HepG2 (cell line): ENCODE data around the gene C14orf93. TPM values are rescaled to one million over a fixed set of nuclear protein-coding genes. Genes with fewer than 3 reads are reported as not detected.
"Not testable (repeated sequence)": the region's sequence is repeated elsewhere in the genome, so short reads cannot be mapped to it uniquely, and the experiment has no call there.

Experiments
- ATAC-seq: fragments of 200-7000 bp; cut with Tn5 transposase; 3 replicates; pipeline ENCODE4 v1.9.1; 2020; ENCODE audit warnings: mild to moderate bottlenecking, moderate library complexity
- BruUV-seq: library from RNA; stranded (reverse); fragments of 400-500 nt; replicated peaks from 2 replicates; lab custom pipeline; 2021; lab: Mats Ljungman, UMichigan
- CTCF ChIA-PET: fragments of 300-600 bp; formaldehyde crosslinking; extraction: SDS; loops from one replicate; lab custom pipeline; 2021; ENCODE audit warnings: low total read pairs, inconsistent platforms, low intra/inter-chr PET ratio; lab: Yijun Ruan, JAX
- POLR2A ChIA-PET: fragments of 350-600 bp; sonication (Branson Sonifier 250); formaldehyde crosslinking; loops from one replicate; lab custom pipeline; 2020; ENCODE audit warnings: antibody characterized with exemption, inconsistent platforms; lab: Yijun Ruan, JAX
- DNase-seq: peaks from one replicate; pipeline ENCODE4 v3.0.0-alpha.2; 2015; ENCODE audit warnings: low spot score
- FAIRE-seq: peaks from 3 replicates; lab custom pipeline; 2011; peaks lifted over from hg19 to GRCh38; lab: Jason Lieb, UNC
- H2AFZ ChIP-seq: one replicate; pipeline ENCODE4 v1.6.1; 2011; ENCODE audit warnings: low read length, inconsistent platforms
- H3K27ac ChIP-seq: fragments of 300-600 bp; 3 replicates; pipeline ENCODE4 v1.8.0; 2011; ENCODE audit warnings: mixed run types, mild to moderate bottlenecking, mixed read lengths, low read length, inconsistent platforms; ENCODE audit not compliant: insufficient read depth; ENCODE audit errors: extremely low read length
- H3K27me3 ChIP-seq, 2 experiments: fragments of 200-600 bp in 1 of 2; 2 replicates in 1 of 2; 3 replicates in 1 of 2; pipeline versions ENCODE4 v1.6.0 to v1.8.0; 2011; ENCODE audit warnings: low read length in 2 of 2, mild to moderate bottlenecking in 2 of 2, moderate library complexity in 2 of 2, inconsistent platforms in 1 of 2; ENCODE audit not compliant: insufficient read depth in 2 of 2, control insufficient read depth in 1 of 2
- H3K36me3 ChIP-seq, 2 experiments: fragments of 200-600 bp in 1 of 2; replicated peaks in 1 of 2; 2 replicates in 1 of 2; 3 replicates in 1 of 2; pipeline versions ENCODE4 v1.5.1 to v1.8.0; 2011; ENCODE audit warnings: low read length in 2 of 2, inconsistent platforms in 1 of 2; ENCODE audit not compliant: insufficient read depth in 2 of 2, control insufficient read depth in 1 of 2
- H3K4me1 ChIP-seq: 2 replicates; pipeline ENCODE4 v1.5.1; 2012; ENCODE audit warnings: low read length, inconsistent platforms; ENCODE audit not compliant: insufficient read depth
- H3K4me2 ChIP-seq: 2 replicates; pipeline ENCODE4 v1.6.0; 2011; ENCODE audit warnings: low read depth, low read length, inconsistent platforms
- H3K4me3 ChIP-seq, 3 experiments: fragments of 200-600 bp in 1 of 3; sonication (generic), shearing (Covaris generic) in 1 of 3; replicated peaks in 1 of 3; 2 replicates each; pipeline ENCODE4 v1.5.1; 2011 to 2016; ENCODE audit warnings: low read length in 3 of 3, inconsistent platforms in 2 of 3, low read depth in 2 of 3, mild to moderate bottlenecking in 2 of 3, control low read depth in 1 of 3, mixed read lengths in 1 of 3; ENCODE audit not compliant: insufficient read depth in 1 of 3
- H3K79me2 ChIP-seq: one replicate; pipeline ENCODE4 v1.6.1; 2011; ENCODE audit warnings: low read length, inconsistent platforms; ENCODE audit not compliant: insufficient read depth
- H3K9ac ChIP-seq: 2 replicates; pipeline ENCODE4 v1.6.0; 2011; ENCODE audit warnings: mild to moderate bottlenecking, low read depth, low read length, inconsistent platforms; ENCODE audit not compliant: insufficient read depth
- H3K9me3 ChIP-seq: 2 replicates; pipeline ENCODE4 v1.5.1; 2012; ENCODE audit warnings: mild to moderate bottlenecking, low read length
- H4K20me1 ChIP-seq: 2 replicates; pipeline ENCODE4 v1.6.0; 2011; ENCODE audit warnings: inconsistent platforms, mild to moderate bottlenecking, low read length, moderate library complexity; ENCODE audit not compliant: insufficient read depth
- FOXJ3 ChIP-seq: sonication (generic); formaldehyde crosslinking; IDR thresholded peaks from 2 replicates; pipeline ENCODE4 v1.4.0; 2020; ENCODE audit warnings: missing genetic modification reagents, mild to moderate bottlenecking, borderline replicate concordance
- FOXK1 ChIP-seq: sonication (generic); formaldehyde crosslinking; IDR thresholded peaks from 2 replicates; pipeline ENCODE4 v1.4.0; 2020; ENCODE audit warnings: low read depth, missing genetic modification reagents, borderline replicate concordance
- GFI1 ChIP-seq: sonication (generic); formaldehyde crosslinking; IDR thresholded peaks from 2 replicates; pipeline ENCODE4 v1.5.0; 2020; ENCODE audit warnings: missing genetic modification reagents, mild to moderate bottlenecking, borderline replicate concordance
- GLI4 ChIP-seq: sonication (generic); formaldehyde crosslinking; IDR thresholded peaks from 2 replicates; pipeline ENCODE4 v1.5.1; 2020; ENCODE audit warnings: missing genetic modification reagents, mild to moderate bottlenecking, moderate library complexity, borderline replicate concordance
- KMT2A ChIP-seq: sonication (generic); formaldehyde crosslinking; IDR thresholded peaks from 2 replicates; pipeline ENCODE4 v1.4.0; 2020; ENCODE audit warnings: missing genetic modification reagents
- MED1 ChIP-seq: sonication (generic); formaldehyde crosslinking; IDR thresholded peaks from 2 replicates; pipeline ENCODE4 v1.4.0; 2020; ENCODE audit warnings: missing genetic modification reagents
- NFATC3 ChIP-seq: sonication (generic); formaldehyde crosslinking; IDR thresholded peaks from 2 replicates; pipeline ENCODE4 v1.5.1; 2020; ENCODE audit warnings: mild to moderate bottlenecking, missing genetic modification reagents
- SKI ChIP-seq: fragments of 450-650 bp; IDR thresholded peaks from one replicate; pipeline ENCODE4 v1.6.1; 2018; ENCODE audit warnings: mild to moderate bottlenecking; ENCODE audit not compliant: partially characterized antibody
- TARDBP ChIP-seq: sonication (generic); formaldehyde crosslinking; IDR thresholded peaks from 2 replicates; pipeline ENCODE4 v1.8.0; 2022; ENCODE audit warnings: mild to moderate bottlenecking, missing genetic modification reagents
- YY1 ChIP-seq: IDR thresholded peaks from 2 replicates; pipeline ENCODE4 v1.6.1; 2011; ENCODE audit warnings: low read length, low read depth, moderate library complexity, mild to moderate bottlenecking; ENCODE audit not compliant: insufficient read depth, insufficient replicate concordance
- ZNF3 ChIP-seq: IDR thresholded peaks from 2 replicates; pipeline ENCODE4 v1.7.0; 2017; ENCODE audit warnings: inconsistent platforms
- ZNF430 ChIP-seq: sonication (generic); formaldehyde crosslinking; IDR thresholded peaks from 2 replicates; pipeline ENCODE4 v1.9.0; 2021; ENCODE audit warnings: mild to moderate bottlenecking, missing genetic modification reagents
- ZNF552 ChIP-seq: sonication (generic); formaldehyde crosslinking; IDR thresholded peaks from 2 replicates; pipeline ENCODE4 v1.9.0; 2022; ENCODE audit warnings: missing genetic modification reagents, mild to moderate bottlenecking, borderline replicate concordance
- ZNF790 ChIP-seq: sonication (generic); formaldehyde crosslinking; IDR thresholded peaks from 2 replicates; pipeline ENCODE4 v1.8.0; 2022; ENCODE audit warnings: missing genetic modification reagents, mild to moderate bottlenecking, borderline replicate concordance
- WGBS: methylation state at CpG from one replicate; pipeline ENCODE4 v1.1.6; 2017; ENCODE audit warnings: low lambda C conversion rate; 5-methylcytosine and 5-hydroxymethylcytosine counted together
- in situ Hi-C: cut with HindIII; loops from 2 replicates; pipeline ENCODE4 v1.10.0; 2017; ENCODE audit warnings: low pct_unique_long_range_greater_than_20kb; ENCODE audit not compliant: extremely low pct_ligation_motif_present
- intact Hi-C: fragments of 100-400 bp; cut with micrococcal nuclease; formaldehyde crosslinking; loops from one replicate; pipeline ENCODE4 v1.10.0; 2022; ENCODE audit not compliant: unreplicated experiment
- polyA plus RNA-seq, 8 experiments: library from polyadenylated mRNA; depleted of rRNA in 3 of 8; stranded (reverse) in 7 of 8; unstranded in 1 of 8; fragments of >200 nt; fragmentation: Illumina TruSeq in 4 of 8; extraction: Trizol in 4 of 8; gene quantifications; 2 replicates each; pipeline versions ENCODE4 v1.2.1 to v1.2.3, GENCODE V29; 2011 to 2016; ENCODE audit warnings: low read depth in 4 of 8, missing spikeins in 1 of 8, mixed read lengths in 1 of 8; ENCODE audit not compliant: insufficient read depth in 1 of 8
- total RNA-seq, 5 experiments: library from RNA; depleted of rRNA; stranded (reverse); fragments of >200 nt; fragmentation: Illumina TruSeq; extraction: Trizol; gene quantifications; 2 replicates each; pipeline ENCODE4 v1.2.3, GENCODE V29; 2016; ENCODE audit warnings: low read depth in 1 of 5
- TF ChIP-seq, protein P1 (sequence below): sonication (generic); formaldehyde crosslinking; IDR thresholded peaks from 2 replicates; pipeline ENCODE4 v1.5.0; 2020; ENCODE audit warnings: mild to moderate bottlenecking, missing genetic modification reagents
- TF ChIP-seq, protein P2 (sequence below): sonication (generic); formaldehyde crosslinking; IDR thresholded peaks from 2 replicates; pipeline ENCODE4 v1.8.0; 2022; ENCODE audit warnings: missing genetic modification reagents, mild to moderate bottlenecking, borderline replicate concordance

The C14orf93 gene
- total and polyA plus RNA-seq, 2 of the 13 experiments (the other 11 are each of a cell fraction or from before 2014, with no cell fraction given) = 11.4 to 22.5 TPM

DNA sequence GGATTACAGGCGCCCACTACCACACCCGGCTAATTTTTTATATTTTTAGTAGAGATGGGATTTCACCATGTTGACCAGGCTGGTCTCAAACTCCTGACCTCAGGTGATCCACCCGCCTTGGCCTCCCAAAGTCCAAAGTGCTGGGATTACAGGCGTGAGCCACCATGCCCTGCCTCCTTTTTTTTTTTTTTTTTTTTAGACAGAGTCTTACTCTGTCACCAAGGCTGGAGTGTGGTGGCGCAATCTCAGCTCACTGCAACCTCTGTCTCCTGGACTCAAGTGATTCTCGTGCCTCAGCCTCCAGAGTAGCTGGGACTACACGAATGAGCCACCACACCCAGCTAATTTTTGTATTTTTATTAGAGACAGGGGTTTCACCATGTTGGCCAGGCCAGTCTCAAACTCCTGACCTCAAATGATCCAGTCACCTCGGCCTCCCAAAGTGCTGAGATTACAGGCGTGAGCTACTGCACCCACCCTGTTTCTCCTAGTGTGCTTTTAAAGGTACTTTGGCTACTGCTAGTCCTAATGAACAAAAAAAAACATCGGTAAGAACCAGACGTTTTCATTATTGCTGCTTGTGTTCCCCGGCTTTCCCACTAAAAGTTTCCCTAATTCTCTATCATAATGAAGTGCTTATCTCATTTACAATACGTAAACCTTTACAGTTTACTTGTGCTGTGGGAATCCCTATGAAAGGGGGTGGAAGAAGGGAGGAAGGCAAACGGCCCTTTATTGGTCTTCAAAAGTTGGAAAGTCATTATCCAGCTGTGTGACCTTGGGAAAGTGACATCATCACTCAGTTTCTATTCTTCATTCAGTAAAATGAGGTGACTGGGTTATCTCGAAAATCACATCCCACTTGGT lies 43.8 kb downstream of the C14orf93 start:
- H2AFZ ChIP-seq, H3K9me3 ChIP-seq, H4K20me1 ChIP-seq, H3K4me3 ChIP-seq, in situ Hi-C loops, intact Hi-C loops, H3K27me3 ChIP-seq, BruUV-seq, H3K36me3 ChIP-seq, H3K79me2 ChIP-seq: not testable (repeated sequence)
- H3K4me2 ChIP-seq = peak overlapping the region; percentile 38
- CTCF ChIA-PET = interaction anchor here (1.1 to 2.6 kb wide), 3 partner anchors 10 to 20 kb away, joined by 4 to 5 read pairs (median 4); no protein-coding TSS in a partner anchor
- peaks cover 36% of the 10 kb centered on the region for H3K4me1 ChIP-seq
- 19% methylated on average over 15 of the region's 15 CpGs for WGBS
- peak overlapping the region; percentile 59 for H3K27ac ChIP-seq
- peak; percentile 54 for FAIRE-seq
- peak; percentile 89 for DNase-seq
- POLR2A ChIA-PET = interaction anchor here (0.6 to 26.8 kb wide), 17 partner anchors 0 to 377 kb away, joined by 3 to 1670 read pairs (median 5); partner anchors contain the start of genes ACIN1, AJUBA, C14orf119 and HAUS4
- peak; percentile 73 for ATAC-seq
- H3K9ac ChIP-seq = peak overlapping the region; percentile 21
- 0 out of 2 replicates have a peak, but pooled peaks have one; percentile 64 for TF ChIP-seq NFATC3 (CRISPR knock-in tag)
- peak; percentile 51; the same call in 1 of the 2 replicates for TF ChIP-seq FOXJ3 (CRISPR knock-in tag)
- peak; percentile 80 for TF ChIP-seq TARDBP (CRISPR knock-in tag)
- TF ChIP-seq KMT2A (CRISPR knock-in tag) = peak; percentile 56; the same call in 1 of the 2 replicates
- peak; percentile 78 for TF ChIP-seq SKI
- TF ChIP-seq, protein P1, sequence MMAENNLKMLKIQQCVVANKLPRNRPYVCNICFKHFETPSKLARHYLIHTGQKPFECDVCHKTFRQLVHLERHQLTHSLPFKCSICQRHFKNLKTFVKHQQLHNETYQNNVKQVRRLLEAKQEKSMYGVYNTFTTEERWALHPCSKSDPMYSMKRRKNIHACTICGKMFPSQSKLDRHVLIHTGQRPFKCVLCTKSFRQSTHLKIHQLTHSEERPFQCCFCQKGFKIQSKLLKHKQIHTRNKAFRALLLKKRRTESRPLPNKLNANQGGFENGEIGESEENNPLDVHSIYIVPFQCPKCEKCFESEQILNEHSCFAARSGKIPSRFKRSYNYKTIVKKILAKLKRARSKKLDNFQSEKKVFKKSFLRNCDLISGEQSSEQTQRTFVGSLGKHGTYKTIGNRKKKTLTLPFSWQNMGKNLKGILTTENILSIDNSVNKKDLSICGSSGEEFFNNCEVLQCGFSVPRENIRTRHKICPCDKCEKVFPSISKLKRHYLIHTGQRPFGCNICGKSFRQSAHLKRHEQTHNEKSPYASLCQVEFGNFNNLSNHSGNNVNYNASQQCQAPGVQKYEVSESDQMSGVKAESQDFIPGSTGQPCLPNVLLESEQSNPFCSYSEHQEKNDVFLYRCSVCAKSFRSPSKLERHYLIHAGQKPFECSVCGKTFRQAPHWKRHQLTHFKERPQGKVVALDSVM (CRISPR knock-in tag) = peak; percentile 100
- TF ChIP-seq GFI1 (CRISPR knock-in tag) = peak; percentile 96
- TF ChIP-seq ZNF790 (CRISPR knock-in tag) = 0 out of 2 replicates have a peak, but pooled peaks have one; percentile 23
- TF ChIP-seq GLI4 (CRISPR knock-in tag) = peak; percentile 77; the same call in 1 of the 2 replicates
- TF ChIP-seq ZNF552 (CRISPR knock-in tag) = 0 out of 2 replicates have a peak, but pooled peaks have one; percentile 70
- TF ChIP-seq, protein P2, sequence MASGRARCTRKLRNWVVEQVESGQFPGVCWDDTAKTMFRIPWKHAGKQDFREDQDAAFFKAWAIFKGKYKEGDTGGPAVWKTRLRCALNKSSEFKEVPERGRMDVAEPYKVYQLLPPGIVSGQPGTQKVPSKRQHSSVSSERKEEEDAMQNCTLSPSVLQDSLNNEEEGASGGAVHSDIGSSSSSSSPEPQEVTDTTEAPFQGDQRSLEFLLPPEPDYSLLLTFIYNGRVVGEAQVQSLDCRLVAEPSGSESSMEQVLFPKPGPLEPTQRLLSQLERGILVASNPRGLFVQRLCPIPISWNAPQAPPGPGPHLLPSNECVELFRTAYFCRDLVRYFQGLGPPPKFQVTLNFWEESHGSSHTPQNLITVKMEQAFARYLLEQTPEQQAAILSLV (CRISPR knock-in tag) = 0 out of 2 replicates have a peak, but pooled peaks have one; percentile 23
- TF ChIP-seq ZNF3 (CRISPR knock-in tag) = 0 out of 2 replicates have a peak, but pooled peaks have one; percentile 32
- TF ChIP-seq FOXK1 (CRISPR knock-in tag) = peak; percentile 69
- TF ChIP-seq MED1 (CRISPR knock-in tag) = peak; percentile 83
- peak; percentile 95; the same call in 1 of the 2 replicates for TF ChIP-seq ZNF430 (CRISPR knock-in tag)
- peak; percentile 13 for TF ChIP-seq YY1
